ENCODE results near the gene FAM120A. TPM values are rescaled to one million over a fixed set of nuclear protein-coding genes. Genes with fewer than 3 reads are reported as not detected.

The FAM120A gene
- total and polyA plus RNA-seq, 2 of the 13 experiments (the other 11 are each of a cell fraction or from before 2014, with no cell fraction given) = 41.3 to 44.4 TPM

GRCh38 chr9:93486268-93486667 lies 34.8 kb downstream of the FAM120A start:
- Histone ChIP-seq H3K4me3 (replicated peaks in 1 of 3; ENCODE audit: insufficient read depth in 1 of 3, low read depth in 2 of 3, low read length in 3 of 3) (no peak overlapping the region), H4K20me1 (ENCODE audit: insufficient read depth, low read length) (no peaks in the 10 kb centered on the region), H3K27me3 (ENCODE audit: control insufficient read depth in 1 of 2, insufficient read depth in 2 of 2, low read length in 2 of 2) (no peaks in the 10 kb centered on the region), H3K27ac (ENCODE audit: extremely low read length, insufficient read depth, low read length) (no peak overlapping the region), H3K79me2 (ENCODE audit: insufficient read depth, low read length) (peaks cover 52% of the 10 kb centered on the region), H3K4me2 (ENCODE audit: low read depth, low read length) (no peak overlapping the region), H3K9ac (ENCODE audit: insufficient read depth, low read depth, low read length) (no peak overlapping the region), H2AFZ (ENCODE audit: low read length) (no peak overlapping the region), H3K4me1 (ENCODE audit: insufficient read depth, low read length) (no peaks in the 10 kb centered on the region), H3K36me3 (replicated peaks in 1 of 2; ENCODE audit: control insufficient read depth in 1 of 2, insufficient read depth in 2 of 2, low read length in 2 of 2) (peaks cover 20 to 61% of the 10 kb centered on the region in 2 experiments), H3K9me3 (ENCODE audit: low read length) (no peaks in the 10 kb centered on the region)
- BruUV-seq (replicated peaks) = no TSS peak
- DNase-seq (ENCODE audit: low spot score) (no peak), ATAC-seq (no peak), FAIRE-seq (no peak)
- peak; percentile 94 for TF ChIP-seq NFE2L2 (IDR thresholded peaks at IDR 0.05; ENCODE audit: low read length)
- no peak for TF ChIP-seq ZNF292 (CRISPR knock-in tag; IDR thresholded peaks at IDR 0.05; ENCODE audit: borderline replicate concordance, low read depth)
- TF ChIP-seq ZUFSP (CRISPR knock-in tag; IDR thresholded peaks at IDR 0.05; ENCODE audit: borderline replicate concordance) = no peak
- peak; percentile 69 to 87 for TF ChIP-seq MAFK (conservative IDR thresholded peaks at IDR 0.05 in 1 of 2, IDR thresholded peaks at IDR 0.05 in 1 of 2; ENCODE audit: low read length in 2 of 2)
- TF ChIP-seq MAFF (IDR thresholded peaks at IDR 0.05; ENCODE audit: low read depth, low read length) = peak; percentile 78
- TF ChIP-seq NFYB (CRISPR knock-in tag; IDR thresholded peaks at IDR 0.05) = no peak
- intact Hi-C loops (cut with micrococcal nuclease; ENCODE audit: unreplicated experiment) = no loop called here
- CTCF ChIA-PET (ENCODE audit: low intra/inter-chr PET ratio, low total read pairs) = no interaction called here
- WGBS (ENCODE audit: low lambda C conversion rate) = 100% methylated on average over 1 of the region's 1 CpG
- in situ Hi-C loops (cut with HindIII; ENCODE audit: extremely low pct_ligation_motif_present, low pct_unique_long_range_greater_than_20kb) = no loop called here
- POLR2A ChIA-PET = no interaction called here

GRCh38 chr9:93488244-93488643 lies 36.8 kb downstream of the FAM120A start:
- no peak overlapping the region for H3K4me2 ChIP-seq (ENCODE audit: low read depth, low read length)
- intact Hi-C loops (cut with micrococcal nuclease; ENCODE audit: unreplicated experiment) = no loop called here
- TF ChIP-seq SIX4 (CRISPR knock-in tag; IDR thresholded peaks at IDR 0.05) (no peak), ZNF572 (CRISPR knock-in tag; IDR thresholded peaks at IDR 0.05) (no peak), ZNF672 (CRISPR knock-in tag; IDR thresholded peaks at IDR 0.05) (no peak), MEIS2 (CRISPR knock-in tag; IDR thresholded peaks at IDR 0.05) (no peak), ZNF432 (CRISPR knock-in tag; IDR thresholded peaks at IDR 0.05; ENCODE audit: borderline replicate concordance) (no peak), ZNF737 (CRISPR knock-in tag; IDR thresholded peaks at IDR 0.05; ENCODE audit: borderline replicate concordance) (no peak), ZNF770 (CRISPR knock-in tag; IDR thresholded peaks at IDR 0.05) (no peak), MED13 (CRISPR knock-in tag; IDR thresholded peaks at IDR 0.05) (no peak), SIN3A (IDR thresholded peaks at IDR 0.05; ENCODE audit: borderline replicate concordance, low read depth, low read length) (no peak), NR2F2 (IDR thresholded peaks at IDR 0.05; ENCODE audit: borderline replicate concordance, low read depth) (no peak), ZNF781 (CRISPR knock-in tag; IDR thresholded peaks at IDR 0.05; ENCODE audit: borderline replicate concordance, not compliant biosample characterization) (no peak), ZNF30 (CRISPR knock-in tag; IDR thresholded peaks at IDR 0.05) (no peak)

More at GRCh38 chr9:93488244-93488643, 36.8 kb downstream of the FAM120A start:
- BruUV-seq (replicated peaks) = no TSS peak
- ChIA-PET CTCF (ENCODE audit: low intra/inter-chr PET ratio, low total read pairs) (no interaction called here), POLR2A (no interaction called here)
- Histone ChIP-seq H3K9ac (ENCODE audit: insufficient read depth, low read depth, low read length) (no peak overlapping the region), H3K4me1 (ENCODE audit: insufficient read depth, low read length) (no peaks in the 10 kb centered on the region), H2AFZ (ENCODE audit: low read length) (no peak overlapping the region), H3K4me3 (replicated peaks in 1 of 3; ENCODE audit: insufficient read depth in 1 of 3, low read depth in 2 of 3, low read length in 3 of 3) (no peak overlapping the region), H3K27ac (ENCODE audit: extremely low read length, insufficient read depth, low read length) (no peak overlapping the region), H3K9me3 (ENCODE audit: low read length) (no peaks in the 10 kb centered on the region), H3K27me3 (ENCODE audit: control insufficient read depth in 1 of 2, insufficient read depth in 2 of 2, low read length in 2 of 2) (no peaks in the 10 kb centered on the region), H3K36me3 (replicated peaks in 1 of 2; ENCODE audit: control insufficient read depth in 1 of 2, insufficient read depth in 2 of 2, low read length in 2 of 2) (peaks cover 22 to 58% of the 10 kb centered on the region in 2 experiments), H3K79me2 (ENCODE audit: insufficient read depth, low read length) (peaks cover 45% of the 10 kb centered on the region), H4K20me1 (ENCODE audit: insufficient read depth, low read length) (no peaks in the 10 kb centered on the region)
- in situ Hi-C loops (cut with HindIII; ENCODE audit: extremely low pct_ligation_motif_present, low pct_unique_long_range_greater_than_20kb) = no loop called here
- DNase-seq (ENCODE audit: low spot score) = no peak
- WGBS (ENCODE audit: low lambda C conversion rate) = over 99% methylated on average over 5 of the region's 5 CpGs
- no peak for FAIRE-seq
- ATAC-seq = no peak

Measured in HepG2 (cell line).